HG02852 (cell line): Measurements from ENCODE around the gene AGRN.
"Not testable (repeated sequence)": the region's sequence is repeated elsewhere in the genome, so short reads cannot be mapped to it uniquely, and the experiment has no call there.

Experiments
- ATAC-seq: cut with Tn5 transposase; IDR thresholded peaks from one replicate; pipeline ENCODE4 v1.9.1; 2021; ENCODE audit warnings: mild to moderate bottlenecking, moderate library complexity; ENCODE audit not compliant: unreplicated experiment

Gene AGRN

DNA sequence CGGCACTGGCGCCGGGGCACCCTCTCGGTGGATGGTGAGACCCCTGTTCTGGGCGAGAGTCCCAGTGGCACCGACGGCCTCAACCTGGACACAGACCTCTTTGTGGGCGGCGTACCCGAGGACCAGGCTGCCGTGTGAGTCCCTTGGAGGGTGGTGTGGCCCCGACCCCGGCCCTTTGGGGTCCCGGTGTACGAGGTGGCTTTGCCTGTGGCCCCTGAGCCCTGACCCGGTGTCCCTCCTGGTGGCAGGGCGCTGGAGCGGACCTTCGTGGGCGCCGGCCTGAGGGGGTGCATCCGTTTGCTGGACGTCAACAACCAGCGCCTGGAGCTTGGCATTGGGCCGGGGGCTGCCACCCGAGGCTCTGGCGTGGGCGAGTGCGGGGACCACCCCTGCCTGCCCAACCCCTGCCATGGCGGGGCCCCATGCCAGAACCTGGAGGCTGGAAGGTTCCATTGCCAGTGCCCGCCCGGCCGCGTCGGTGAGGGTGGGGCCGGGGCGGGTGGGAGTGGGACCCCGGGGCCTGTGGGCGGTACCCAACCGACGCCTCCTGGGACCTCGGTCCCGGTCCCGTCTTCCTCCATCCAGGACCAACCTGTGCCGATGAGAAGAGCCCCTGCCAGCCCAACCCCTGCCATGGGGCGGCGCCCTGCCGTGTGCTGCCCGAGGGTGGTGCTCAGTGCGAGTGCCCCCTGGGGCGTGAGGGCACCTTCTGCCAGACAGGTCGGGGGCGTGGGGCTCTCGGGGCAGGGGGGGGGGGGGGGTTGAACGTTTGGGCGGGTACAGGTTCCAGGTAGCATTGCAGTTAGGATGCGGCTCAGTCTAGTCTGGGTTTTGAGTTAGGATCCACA, 29.6 kb downstream of the AGRN start:
- no peak for ATAC-seq

DNA sequence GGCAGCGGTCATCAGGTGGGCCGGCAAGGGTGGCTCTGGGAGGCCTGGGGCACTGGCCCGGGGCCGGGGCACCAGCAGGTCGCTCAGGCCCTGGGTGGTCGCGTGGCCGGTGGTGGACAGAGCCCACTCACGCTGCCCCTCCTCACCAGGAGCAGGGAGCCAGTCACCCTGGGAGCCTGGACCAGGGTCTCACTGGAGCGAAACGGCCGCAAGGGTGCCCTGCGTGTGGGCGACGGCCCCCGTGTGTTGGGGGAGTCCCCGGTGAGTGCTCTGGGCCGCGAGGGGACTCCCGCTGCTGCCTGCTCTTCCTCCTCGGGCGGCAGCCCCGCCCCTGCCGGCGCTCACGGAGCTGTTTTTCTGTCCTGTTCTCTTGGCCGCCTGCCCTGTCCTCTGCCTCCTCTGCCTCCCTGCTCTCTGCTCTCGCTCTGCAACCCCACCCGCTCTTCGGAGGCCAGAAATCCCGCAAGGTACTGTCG, 30.7 kb downstream of the AGRN start:
- no peak for ATAC-seq

DNA sequence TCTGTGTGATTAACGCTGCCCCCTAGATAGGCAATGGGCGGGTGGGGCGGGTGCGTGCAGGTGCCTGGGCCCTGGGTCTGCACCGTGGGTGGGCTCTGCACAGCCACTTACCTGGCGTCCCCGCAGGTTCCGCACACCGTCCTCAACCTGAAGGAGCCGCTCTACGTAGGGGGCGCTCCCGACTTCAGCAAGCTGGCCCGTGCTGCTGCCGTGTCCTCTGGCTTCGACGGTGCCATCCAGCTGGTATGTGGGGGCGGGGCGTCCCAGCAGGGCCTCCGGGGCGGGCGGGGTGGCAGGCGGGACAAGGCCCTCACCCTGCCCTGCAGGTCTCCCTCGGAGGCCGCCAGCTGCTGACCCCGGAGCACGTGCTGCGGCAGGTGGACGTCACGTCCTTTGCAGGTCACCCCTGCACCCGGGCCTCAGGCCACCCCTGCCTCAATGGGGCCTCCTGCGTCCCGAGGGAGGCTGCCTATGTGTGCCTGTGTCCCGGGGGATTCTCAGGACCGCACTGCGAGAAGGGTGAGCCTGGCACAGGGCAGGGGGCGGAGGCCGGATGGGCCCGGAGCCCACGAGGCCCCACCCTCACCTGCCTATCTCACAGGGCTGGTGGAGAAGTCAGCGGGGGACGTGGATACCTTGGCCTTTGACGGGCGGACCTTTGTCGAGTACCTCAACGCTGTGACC, 31.3 kb downstream of the AGRN start:
- ATAC-seq, result no peak

DNA sequence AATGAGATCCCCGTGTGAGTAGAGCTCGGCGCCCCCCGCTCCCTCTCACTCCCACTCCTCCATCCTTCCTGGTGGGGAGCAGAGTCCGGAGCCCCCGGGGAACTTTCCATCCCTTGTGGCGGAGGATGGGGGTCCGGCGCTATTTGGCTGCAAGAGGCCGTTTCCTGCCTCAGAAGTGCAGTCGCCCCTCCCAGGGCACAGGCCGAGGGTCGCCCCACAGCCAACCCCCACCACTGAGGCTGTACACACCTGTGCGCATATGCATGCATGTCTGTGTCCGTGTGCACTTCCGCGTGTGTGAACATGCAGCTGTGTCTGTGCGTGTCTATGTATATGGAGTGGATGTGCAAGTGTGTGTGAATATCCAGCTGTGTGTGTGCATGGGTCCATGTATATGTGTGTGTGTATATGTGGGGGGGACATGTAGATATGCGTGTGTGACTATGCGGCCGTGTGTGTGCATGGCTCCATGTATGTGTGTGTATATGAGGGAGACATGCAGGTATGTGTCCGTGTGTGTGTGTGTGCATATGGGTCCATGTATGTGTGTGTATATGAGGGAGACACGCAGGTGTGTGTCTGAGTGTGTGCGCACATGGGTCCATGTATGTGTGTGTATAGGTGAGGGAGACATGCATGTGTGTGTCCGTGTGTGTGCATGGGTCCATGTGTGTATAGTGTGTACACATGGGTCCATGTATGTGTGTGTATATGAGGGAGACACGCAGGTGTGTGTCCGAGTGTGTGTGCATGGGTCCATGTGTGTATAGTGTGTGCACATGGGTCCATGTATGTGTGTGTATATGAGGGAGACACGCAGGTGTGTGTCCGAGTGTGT, 32.3 kb downstream of the AGRN start:
- no peak for ATAC-seq

DNA sequence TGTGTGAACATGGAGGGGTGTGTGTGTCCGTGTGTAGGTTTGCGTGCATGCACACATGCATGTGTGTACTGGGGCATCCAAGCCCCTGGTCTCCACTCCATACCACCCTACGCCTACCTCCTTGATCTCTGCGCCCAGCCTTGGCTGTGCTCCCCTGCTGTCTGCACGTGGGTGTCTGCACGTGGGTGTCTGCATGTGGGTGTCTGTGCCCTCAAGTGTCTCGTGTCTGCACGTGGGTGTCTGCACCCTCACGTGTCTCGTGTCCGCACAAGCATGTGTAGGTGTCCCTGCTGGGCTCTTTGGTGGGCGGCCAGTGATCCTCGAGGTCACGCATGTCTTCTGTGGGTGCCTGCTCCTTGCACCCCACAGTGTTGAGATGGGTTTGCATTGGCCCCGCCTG, 33.1 kb downstream of the AGRN start:
- no peak for ATAC-seq

GRCh38 chr1:1053682-1054081, 33.8 kb downstream of the AGRN start:
- ATAC-seq, result no peak

GRCh38 chr1:1054099-1054700, 34.3 kb downstream of the AGRN start:
- no peak for ATAC-seq

DNA sequence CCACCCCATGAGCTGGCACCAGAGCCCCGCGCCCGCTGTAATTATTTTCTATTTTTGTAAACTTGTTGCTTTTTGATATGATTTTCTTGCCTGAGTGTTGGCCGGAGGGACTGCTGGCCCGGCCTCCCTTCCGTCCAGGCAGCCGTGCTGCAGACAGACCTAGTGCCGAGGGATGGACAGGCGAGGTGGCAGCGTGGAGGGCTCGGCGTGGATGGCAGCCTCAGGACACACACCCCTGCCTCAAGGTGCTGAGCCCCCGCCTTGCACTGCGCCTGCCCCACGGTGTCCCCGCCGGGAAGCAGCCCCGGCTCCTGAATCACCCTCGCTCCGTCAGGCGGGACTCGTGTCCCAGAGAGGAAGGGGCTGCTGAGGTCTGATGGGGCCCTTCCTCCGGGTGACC, 35.1 kb downstream of the AGRN start:
- no peak for ATAC-seq

DNA sequence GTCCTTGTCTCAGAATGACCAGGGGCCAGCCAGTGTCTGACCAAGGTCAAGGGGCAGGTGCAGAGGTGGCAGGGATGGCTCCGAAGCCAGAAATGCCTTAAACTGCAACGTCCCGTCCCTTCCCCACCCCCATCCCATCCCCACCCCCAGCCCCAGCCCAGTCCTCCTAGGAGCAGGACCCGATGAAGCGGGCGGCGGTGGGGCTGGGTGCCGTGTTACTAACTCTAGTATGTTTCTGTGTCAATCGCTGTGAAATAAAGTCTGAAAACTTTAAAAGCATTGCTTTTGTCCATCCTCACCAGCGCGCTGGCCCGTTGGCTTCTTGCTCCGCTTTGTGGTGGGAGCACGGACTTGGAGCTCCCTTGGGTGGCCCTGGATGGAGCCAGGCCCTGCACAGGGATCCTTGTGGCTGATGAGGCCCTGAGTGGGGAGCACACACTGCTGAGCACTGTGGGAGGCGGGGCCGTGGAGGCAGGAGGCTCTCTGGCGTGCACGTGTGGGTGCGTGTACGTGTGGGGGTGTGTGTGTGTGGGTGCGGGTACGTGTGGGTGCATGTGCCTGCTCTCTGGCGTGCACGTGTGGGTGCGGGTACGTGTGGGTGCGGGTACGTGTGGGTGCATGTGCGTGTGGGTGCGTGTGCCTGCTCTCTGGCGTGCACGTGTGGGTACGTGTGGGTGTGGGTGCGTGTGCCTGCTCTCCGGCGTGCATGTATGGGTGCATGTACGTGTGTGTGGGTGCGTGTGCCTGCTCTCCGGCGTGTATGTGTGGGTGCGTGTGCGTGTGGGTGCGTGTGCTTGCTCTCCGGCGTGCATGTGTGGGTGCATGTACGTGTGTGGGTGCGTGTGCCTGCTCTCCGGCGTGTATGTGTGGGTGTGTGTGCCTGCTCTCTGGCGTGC, 36.2 kb downstream of the AGRN start:
- no peak for ATAC-seq

- ATAC-seq, result not testable (repeated sequence)
These were observed 37.8 kb downstream of the AGRN start for GRCh38 chr1:1057769-1058087.

GRCh38 chr1:1058088-1058905, 38.4 kb downstream of the AGRN start:
- no peak for ATAC-seq

GRCh38 chr1:1058921-1059493, 39.1 kb downstream of the AGRN start:
- ATAC-seq, result peak; percentile 25

- peak; percentile 69 for ATAC-seq
These were observed 39.8 kb downstream of the AGRN start for GRCh38 chr1:1059494-1060280.

DNA sequence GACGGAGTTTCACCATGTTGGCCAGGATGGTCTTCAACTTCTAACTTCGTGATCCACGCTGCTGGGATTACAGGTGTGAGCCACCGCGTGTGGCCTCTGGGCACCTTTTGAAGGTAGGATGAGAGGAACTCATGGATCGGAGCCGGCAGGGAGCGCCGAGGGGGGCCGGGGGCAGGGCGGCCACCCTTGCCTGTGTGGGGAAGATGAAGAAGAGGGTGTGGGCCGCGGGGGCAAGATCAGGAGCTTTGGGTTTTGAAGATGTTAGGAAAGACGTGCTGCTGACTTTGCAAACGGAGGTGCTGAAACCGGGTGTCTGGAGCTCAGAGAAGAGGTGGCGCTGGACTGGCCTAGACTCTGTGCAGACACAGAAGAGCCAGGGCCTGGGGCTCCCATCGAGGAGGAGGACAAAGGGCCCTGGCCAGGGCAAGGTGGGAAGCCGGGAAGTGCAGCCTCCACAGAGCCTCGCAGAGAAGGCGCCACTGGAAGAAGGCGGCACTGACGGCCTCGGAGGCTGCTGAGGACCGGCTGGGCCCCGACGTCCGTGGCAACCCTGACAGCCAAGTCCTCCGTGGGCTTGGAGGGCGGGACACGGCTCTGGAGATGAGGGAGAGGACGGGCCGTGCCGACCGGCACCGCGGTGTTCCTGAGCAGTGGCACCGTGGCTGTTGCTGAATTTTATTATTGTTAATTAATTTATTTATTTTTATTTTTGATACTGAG, 40.5 kb downstream of the AGRN start:
- ATAC-seq, result no peak

- ATAC-seq, result no peak
These were observed 41.9 kb downstream of the AGRN start for GRCh38 chr1:1061682-1062345.

DNA sequence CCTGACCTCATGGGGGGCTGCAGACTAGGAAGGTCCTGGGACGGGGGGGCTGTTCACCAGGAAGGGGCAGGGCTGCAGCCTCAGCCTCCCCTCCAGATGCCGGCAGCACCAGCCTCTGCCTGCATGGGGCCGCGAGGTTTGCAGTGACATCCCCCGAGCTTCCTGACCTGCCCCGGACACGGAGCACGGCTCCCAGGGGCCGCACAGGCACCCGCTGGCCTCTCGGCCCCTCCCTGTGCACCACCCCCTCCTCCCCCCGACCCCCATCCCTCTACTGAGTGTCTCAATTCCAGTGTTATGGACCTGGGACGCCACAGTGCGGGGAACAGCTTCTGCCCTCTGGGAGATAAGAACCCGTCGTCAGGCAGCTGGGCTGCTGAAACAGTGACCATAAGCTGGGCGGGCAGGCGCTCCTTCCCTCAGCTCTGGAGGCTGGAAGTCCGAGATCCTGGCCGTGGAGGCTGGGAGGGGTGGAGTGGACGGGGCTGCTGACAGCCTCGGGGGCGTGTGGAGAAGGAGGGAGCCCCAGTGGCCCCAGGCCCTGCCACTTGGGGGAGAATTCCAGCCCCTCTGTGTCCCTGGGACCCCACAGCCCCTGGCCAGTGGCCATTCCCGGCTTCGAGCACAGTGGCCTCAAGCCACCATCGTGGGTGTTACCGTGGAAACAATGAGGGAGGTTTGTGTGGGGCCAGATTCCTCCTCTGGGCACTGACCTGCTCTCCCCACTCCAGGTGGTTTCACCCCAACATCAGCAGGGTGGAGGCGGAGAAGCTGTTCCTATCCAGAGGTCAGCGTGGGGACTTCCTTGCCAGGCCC, 42.6 kb downstream of the AGRN start:
- no peak for ATAC-seq
